Left ventricle myocardium inferior (tissue), 1 donor: Measurements from ENCODE around the gene OPN4. TPM values are rescaled to one million over a fixed set of nuclear protein-coding genes. Genes with fewer than 3 reads are reported as not detected.

Source experiments
- DNase-seq: peaks from one replicate; pipeline ENCODE4 v3.0.0-alpha.2; 2020
- H3K27ac ChIP-seq: fragments of 200-600 bp; replicated peaks from 2 replicates; pipeline ENCODE4 v1.8.0; 2021
- H3K27me3 ChIP-seq: fragments of 200-600 bp; 2 replicates; pipeline ENCODE4 v1.8.0; 2021; ENCODE audit warnings: low read depth
- H3K36me3 ChIP-seq: fragments of 200-600 bp; 2 replicates; pipeline ENCODE4 v1.8.0; 2021
- H3K4me1 ChIP-seq: fragments of 200-600 bp; 2 replicates; pipeline ENCODE4 v1.8.0; 2021
- H3K4me3 ChIP-seq: fragments of 200-600 bp; 2 replicates; pipeline ENCODE4 v1.8.0; 2021; ENCODE audit warnings: mild to moderate bottlenecking, moderate library complexity
- H3K9me3 ChIP-seq: fragments of 200-600 bp; replicated peaks from 2 replicates; pipeline ENCODE4 v1.8.0; 2021
- intact Hi-C: fragments of 100-400 bp; cut with micrococcal nuclease; formaldehyde crosslinking; loops from one replicate; pipeline ENCODE4 v1.11.0; 2022
- total RNA-seq: library from RNA; stranded (reverse); fragmentation: NEBNext Ultra II Directional; extraction: Animal tissue kit (Norgen Biotek cat#: 25700); gene quantifications from one replicate; pipeline ENCODE4 v1.2.1, GENCODE V29; 2021
- TF ChIP-seq, protein P1 (sequence below): fragments of 200-600 bp; IDR thresholded peaks from 2 replicates; pipeline ENCODE4 v1.8.0; 2021; ENCODE audit warnings: antibody characterized with exemption, mild to moderate bottlenecking, borderline replicate concordance
- donor health status: DM: no; HTN: yes; CAD: no; lungs with severe emphysema.

OPN4 gene
- total RNA-seq, 1 donor from 2014 or later: 0.25 TPM

DNA sequence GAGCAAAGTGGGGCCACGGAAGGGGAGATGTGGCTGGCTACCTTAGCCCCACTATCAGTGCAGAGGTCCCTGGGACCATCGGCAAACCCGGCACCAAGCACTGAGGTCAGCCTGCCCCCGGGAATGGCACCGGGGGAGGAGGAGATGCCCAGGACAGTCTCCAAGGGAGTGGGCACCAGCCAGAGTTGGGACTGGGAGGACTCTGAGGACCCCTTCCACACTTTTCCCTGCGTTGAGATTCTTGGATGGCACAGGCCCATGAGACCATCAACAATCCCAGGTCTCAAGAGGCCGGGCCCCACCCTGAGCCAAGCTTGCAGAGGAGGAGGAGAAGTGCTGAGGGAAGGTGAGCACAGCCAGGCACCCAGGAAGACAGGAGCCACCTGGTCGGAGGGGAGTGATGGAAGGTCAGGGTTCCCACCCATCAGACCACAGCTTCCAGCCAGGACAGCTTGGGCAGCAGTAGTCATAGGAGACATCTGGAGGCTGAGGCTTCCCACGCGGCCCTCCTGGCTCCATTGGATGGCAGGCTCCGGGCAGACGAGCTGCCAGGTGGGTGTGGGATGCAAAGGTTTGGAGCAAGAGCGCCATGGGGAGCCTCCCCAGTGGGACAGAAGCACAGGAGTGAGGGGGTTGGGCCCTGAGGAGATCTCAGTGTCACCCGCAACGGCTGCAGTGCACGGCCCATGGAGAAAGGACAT lies 2.6 kb upstream of the OPN4 start:
- Histone ChIP-seq H3K4me3 (no peak overlapping the region), H3K4me1 (peaks cover 50% of the 10 kb centered on the region), H3K27ac (no peak overlapping the region), H3K9me3 (no peaks in the 10 kb centered on the region), H3K27me3 (no peaks in the 10 kb centered on the region), H3K36me3 (no peaks in the 10 kb centered on the region)
- TF ChIP-seq, protein P1, sequence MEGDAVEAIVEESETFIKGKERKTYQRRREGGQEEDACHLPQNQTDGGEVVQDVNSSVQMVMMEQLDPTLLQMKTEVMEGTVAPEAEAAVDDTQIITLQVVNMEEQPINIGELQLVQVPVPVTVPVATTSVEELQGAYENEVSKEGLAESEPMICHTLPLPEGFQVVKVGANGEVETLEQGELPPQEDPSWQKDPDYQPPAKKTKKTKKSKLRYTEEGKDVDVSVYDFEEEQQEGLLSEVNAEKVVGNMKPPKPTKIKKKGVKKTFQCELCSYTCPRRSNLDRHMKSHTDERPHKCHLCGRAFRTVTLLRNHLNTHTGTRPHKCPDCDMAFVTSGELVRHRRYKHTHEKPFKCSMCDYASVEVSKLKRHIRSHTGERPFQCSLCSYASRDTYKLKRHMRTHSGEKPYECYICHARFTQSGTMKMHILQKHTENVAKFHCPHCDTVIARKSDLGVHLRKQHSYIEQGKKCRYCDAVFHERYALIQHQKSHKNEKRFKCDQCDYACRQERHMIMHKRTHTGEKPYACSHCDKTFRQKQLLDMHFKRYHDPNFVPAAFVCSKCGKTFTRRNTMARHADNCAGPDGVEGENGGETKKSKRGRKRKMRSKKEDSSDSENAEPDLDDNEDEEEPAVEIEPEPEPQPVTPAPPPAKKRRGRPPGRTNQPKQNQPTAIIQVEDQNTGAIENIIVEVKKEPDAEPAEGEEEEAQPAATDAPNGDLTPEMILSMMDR: no peak
- no peak for DNase-seq
- intact Hi-C loops: no loop called here

DNA sequence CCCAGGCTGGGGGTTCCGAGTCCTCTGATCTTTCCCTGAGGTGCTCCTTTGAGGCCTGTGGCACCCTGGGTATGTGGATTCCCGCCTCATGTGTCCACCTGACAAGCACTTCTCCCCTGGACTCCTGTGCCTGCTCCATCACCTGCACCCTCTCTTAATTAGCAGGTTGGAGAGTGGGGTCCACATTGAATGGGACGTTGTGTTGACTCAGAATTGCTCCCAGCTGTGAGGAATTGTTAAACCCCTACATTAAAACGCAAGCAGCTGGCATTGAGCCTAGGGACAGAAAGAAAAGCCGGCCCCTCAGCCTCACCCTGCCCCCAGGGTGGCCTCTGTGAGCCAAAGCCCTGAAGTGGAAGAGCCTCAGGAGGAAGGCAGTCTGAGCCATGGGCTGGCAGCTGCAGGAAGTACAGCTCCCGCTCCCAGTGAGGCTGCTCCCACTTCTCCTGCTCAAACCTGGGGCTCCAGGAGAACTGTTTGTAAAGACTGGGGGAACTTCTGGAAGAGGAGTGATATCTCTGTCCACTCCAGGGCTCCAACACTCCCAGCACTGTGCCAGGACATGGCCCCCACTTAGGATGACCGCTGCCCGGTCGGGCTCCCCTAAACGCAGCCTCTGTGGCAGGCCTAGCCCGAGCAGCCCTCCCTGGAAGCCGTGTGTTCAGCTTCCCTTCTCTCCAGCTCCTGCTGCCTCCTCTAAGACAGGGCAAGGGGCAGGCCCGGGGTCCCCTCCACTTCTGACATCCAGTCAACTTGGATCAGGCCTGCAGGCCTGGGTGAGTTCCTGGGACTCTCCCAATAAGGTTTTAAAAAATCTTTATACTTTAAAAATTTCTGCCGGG lies 1.8 kb upstream of the OPN4 start:
- no peak for DNase-seq
- no peak overlapping the region for H3K27ac ChIP-seq
- TF ChIP-seq, protein P1: no peak
- H3K27me3 ChIP-seq: no peaks in the 10 kb centered on the region
- H3K4me1 ChIP-seq: peaks cover 50% of the 10 kb centered on the region
- intact Hi-C loops: no loop called here
- H3K4me3 ChIP-seq: no peak overlapping the region
- no peaks in the 10 kb centered on the region for H3K9me3 ChIP-seq
- no peaks in the 10 kb centered on the region for H3K36me3 ChIP-seq

DNA sequence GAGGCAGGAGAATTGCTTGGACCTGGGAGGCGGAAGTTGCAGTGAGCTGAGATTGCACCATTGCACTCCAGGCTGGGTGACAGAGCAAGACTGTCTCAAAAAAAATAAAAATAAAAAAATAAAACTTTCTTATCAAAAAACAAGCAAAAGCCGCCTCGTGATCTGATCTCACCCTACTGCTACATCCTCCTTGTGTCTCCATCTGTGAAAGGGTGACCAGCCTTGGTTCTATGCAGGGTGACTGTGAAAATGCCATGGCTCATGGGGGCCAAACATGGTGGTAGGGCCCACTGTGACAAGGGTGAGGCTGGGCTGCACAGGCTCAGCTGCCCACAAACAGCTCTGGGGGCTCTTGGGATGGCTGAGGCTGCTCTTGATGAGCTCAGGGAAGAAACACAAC lies 968 bp upstream of the OPN4 start:
- H3K27me3 ChIP-seq: no peaks in the 10 kb centered on the region
- DNase-seq: no peak
- peaks cover 52% of the 10 kb centered on the region for H3K4me1 ChIP-seq
- no peaks in the 10 kb centered on the region for H3K36me3 ChIP-seq
- intact Hi-C loops: no loop called here
- H3K27ac ChIP-seq: no peak overlapping the region
- H3K4me3 ChIP-seq: no peak overlapping the region
- no peaks in the 10 kb centered on the region for H3K9me3 ChIP-seq
- TF ChIP-seq, protein P1: no peak

DNA sequence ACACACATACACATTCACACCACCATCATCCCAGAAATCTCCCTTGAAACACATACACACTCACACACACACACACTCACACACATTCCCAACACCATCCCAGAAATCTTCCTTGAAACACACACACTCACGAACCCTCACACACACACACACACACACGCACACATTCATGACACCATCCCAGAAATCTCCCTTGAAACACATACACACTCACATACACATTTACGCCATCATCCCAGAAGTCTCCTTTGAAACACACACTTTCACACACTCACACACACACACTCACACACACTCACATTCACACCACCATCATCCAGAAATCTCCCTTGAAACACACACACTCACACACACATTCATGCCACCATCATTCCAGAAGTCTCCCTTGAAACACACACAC lies 360 bp upstream of the OPN4 start:
- DNase-seq: no peak
- Histone ChIP-seq H3K9me3 (no peaks in the 10 kb centered on the region), H3K4me3 (no peak overlapping the region), H3K36me3 (no peaks in the 10 kb centered on the region), H3K27me3 (no peaks in the 10 kb centered on the region), H3K27ac (no peak overlapping the region), H3K4me1 (peaks cover 52% of the 10 kb centered on the region)
- intact Hi-C loops: no loop called here
- TF ChIP-seq, protein P1: no peak

DNA sequence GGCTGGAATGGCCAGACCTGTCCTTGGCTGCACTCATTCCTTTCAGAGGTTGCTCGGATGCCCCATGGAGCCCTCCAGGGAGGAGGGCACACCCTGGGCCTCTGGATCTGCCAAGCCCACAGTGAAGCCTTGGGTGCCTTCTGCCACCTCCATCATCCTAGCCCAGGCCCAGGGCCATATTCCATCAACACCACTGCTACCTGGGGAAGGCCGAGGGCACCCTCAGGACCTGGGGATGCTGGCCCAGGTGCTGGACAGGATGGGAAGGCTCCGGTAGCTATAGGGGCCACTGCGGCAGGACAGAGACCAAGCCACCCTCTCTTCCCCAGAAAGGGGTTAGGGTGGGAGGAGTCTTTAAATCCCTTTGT lies 810 bp downstream of the OPN4 start:
- TF ChIP-seq, protein P1: no peak
- intact Hi-C loops: no loop called here
- no peak for DNase-seq
- peaks cover 49% of the 10 kb centered on the region for H3K4me1 ChIP-seq
- H3K36me3 ChIP-seq: no peaks in the 10 kb centered on the region
- no peak overlapping the region for H3K27ac ChIP-seq
- H3K27me3 ChIP-seq: no peaks in the 10 kb centered on the region
- no peaks in the 10 kb centered on the region for H3K9me3 ChIP-seq
- H3K4me3 ChIP-seq: no peak overlapping the region
